GM12878 (cell line): Measurements from ENCODE around the gene SNX17. TPM values are rescaled to one million over a fixed set of nuclear protein-coding genes. Genes with fewer than 3 reads are reported as not detected.
A peak's percentile ranks its signal among the peaks of the same experiment; 100 is the strongest.

Source experiments
- ATAC-seq: fragments of 200-7000 bp; cut with Tn5 transposase; 3 replicates; pipeline ENCODE4 v1.9.1; 2020; ENCODE audit warnings: mild to moderate bottlenecking, moderate library complexity
- BruUV-seq: library from RNA; stranded (reverse); fragments of 400-500 nt; replicated peaks from 2 replicates; lab custom pipeline; 2021; lab: Mats Ljungman, UMichigan
- CTCF ChIA-PET: fragments of 300-600 bp; sonication (Branson Sonifier 250); formaldehyde crosslinking; extraction: SDS; loops from one replicate; lab custom pipeline; 2021; ENCODE audit warnings: inconsistent platforms; lab: Yijun Ruan, JAX
- POLR2A ChIA-PET: fragments of 350-600 bp; formaldehyde crosslinking; extraction: SDS; loops from one replicate; lab custom pipeline; 2021; ENCODE audit warnings: inconsistent platforms; lab: Charles Lee
- RAD21 ChIA-PET: fragments of 300-600 bp; sonication (Branson Sonifier 250); formaldehyde crosslinking; loops from one replicate; lab custom pipeline; 2023; ENCODE audit warnings: antibody characterized with exemption; ENCODE audit not compliant: unreplicated experiment; lab: Charles Lee
- SMC1A ChIA-PET: fragments of 300-600 bp; sonication (Branson Sonifier 250); formaldehyde crosslinking; loops from one replicate; lab custom pipeline; 2023; ENCODE audit not compliant: unreplicated experiment, uncharacterized antibody; lab: Charles Lee
- DNase-seq: peaks from one replicate; pipeline ENCODE4 v3.0.0-alpha.2; 2011; ENCODE audit warnings: low read depth, low spot score
- FAIRE-seq: peaks from 3 replicates; lab custom pipeline; 2011; peaks lifted over from hg19 to GRCh38; lab: Jason Lieb, UNC
- H2AFZ ChIP-seq: 2 replicates; pipeline ENCODE4 v1.6.0; 2011; ENCODE audit warnings: low read depth, low read length, control low read depth; ENCODE audit not compliant: control insufficient read depth
- H3K27ac ChIP-seq: 2 replicates; pipeline ENCODE4 v1.5.1; 2011; ENCODE audit warnings: control low read depth; ENCODE audit not compliant: control insufficient read depth, insufficient read depth
- H3K27me3 ChIP-seq, 2 experiments: replicated peaks in 1 of 2; 2 replicates each; pipeline versions ENCODE4 v1.6.0 to v1.6.1; 2011; ENCODE audit warnings: low read length in 1 of 2; ENCODE audit not compliant: control insufficient read depth in 2 of 2, insufficient read depth in 2 of 2
- H3K36me3 ChIP-seq, 2 experiments: 2 replicates each; pipeline ENCODE4 v1.5.1; 2011; ENCODE audit warnings: low read length in 1 of 2; ENCODE audit not compliant: control insufficient read depth in 2 of 2, insufficient read depth in 2 of 2
- H3K4me1 ChIP-seq: 2 replicates; pipeline ENCODE4 v1.6.1; 2011; ENCODE audit warnings: mild to moderate bottlenecking, low read length, moderate library complexity, mixed read lengths; ENCODE audit not compliant: control insufficient read depth, insufficient read depth
- H3K4me2 ChIP-seq: 2 replicates; pipeline ENCODE4 v1.6.0; 2011; ENCODE audit warnings: control low read depth; ENCODE audit not compliant: control insufficient read depth, insufficient read depth
- H3K4me3 ChIP-seq: fragments of 200-600 bp; sonication (generic); 2 replicates; pipeline ENCODE4 v1.5.1; 2016
- H3K79me2 ChIP-seq: 2 replicates; pipeline ENCODE4 v1.6.0; 2011; ENCODE audit warnings: low read length; ENCODE audit not compliant: control insufficient read depth, insufficient read depth
- H3K9ac ChIP-seq: 2 replicates; pipeline ENCODE4 v1.8.0; 2011; ENCODE audit warnings: low read length, control low read depth, mixed read lengths; ENCODE audit not compliant: control insufficient read depth, insufficient read depth
- H3K9me3 ChIP-seq: replicated peaks from 3 replicates; pipeline ENCODE4 v1.5.1; 2011; ENCODE audit warnings: mild to moderate bottlenecking, low read length; ENCODE audit not compliant: control insufficient read depth, insufficient read depth
- H4K20me1 ChIP-seq: 2 replicates; pipeline ENCODE4 v1.6.0; 2011; ENCODE audit not compliant: control insufficient read depth, insufficient read depth
- ATF7 ChIP-seq: fragments of 450-650 bp; IDR thresholded peaks from 2 replicates; pipeline ENCODE4 v1.6.1; 2016; ENCODE audit warnings: low read depth, mild to moderate bottlenecking
- CHD4 ChIP-seq: fragments of 200-600 bp; sonication (generic); IDR thresholded peaks from 2 replicates; pipeline ENCODE4 v1.6.1; 2016; ENCODE audit warnings: mild to moderate bottlenecking
- HDGF ChIP-seq: fragments of 450-650 bp; IDR thresholded peaks from 2 replicates; pipeline ENCODE4 v1.6.1; 2016; ENCODE audit warnings: antibody characterized with exemption
- NFXL1 ChIP-seq: fragments of 450-650 bp; IDR thresholded peaks from 2 replicates; pipeline ENCODE4 v1.6.1; 2017; ENCODE audit warnings: antibody characterized with exemption, mild to moderate bottlenecking, borderline replicate concordance
- SMAD5 ChIP-seq: IDR thresholded peaks from 2 replicates; pipeline ENCODE4 v1.6.1; 2016; ENCODE audit warnings: antibody characterized with exemption, low read depth
- YBX1 ChIP-seq: fragments of 450-650 bp; IDR thresholded peaks from 2 replicates; pipeline ENCODE4 v1.6.1; 2016; ENCODE audit warnings: antibody characterized with exemption
- ZBED1 ChIP-seq: IDR thresholded peaks from 2 replicates; pipeline ENCODE4 v1.6.1; 2016; ENCODE audit warnings: borderline replicate concordance
- ZNF217 ChIP-seq: fragments of 450-650 bp; IDR thresholded peaks from 2 replicates; pipeline ENCODE4 v1.6.1; 2017; ENCODE audit warnings: antibody characterized with exemption, mild to moderate bottlenecking
- WGBS: methylation state at CpG from one replicate; pipeline ENCODE4 v1.1.6; 2016; ENCODE audit warnings: low lambda C conversion rate; ENCODE audit not compliant: insufficient replicate concordance, insufficient coverage; ENCODE audit errors: missing lambda C conversion rate; 5-methylcytosine and 5-hydroxymethylcytosine counted together
- in situ Hi-C: fragments of 300-500 bp; cut with MboI; formaldehyde crosslinking; loops from 9 replicates; pipeline ENCODE4 v1.14.3; 2018; ENCODE audit warnings: mixed read lengths
- intact Hi-C: fragments of 100-400 bp; cut with micrococcal nuclease; formaldehyde crosslinking; loops from one replicate; pipeline ENCODE4 v1.14.2; 2022; ENCODE audit not compliant: unreplicated experiment
- polyA plus RNA-seq, 11 experiments: library from polyadenylated mRNA; depleted of rRNA in 4 of 11; unstranded in 6 of 11; stranded (reverse) in 5 of 11; fragments of >200 nt; fragmentation: Nextera tagmentation in 4 of 11; fragmentation: Illumina TruSeq in 1 of 11; extraction: Ambion mirVana in 4 of 11; extraction: Trizol in 1 of 11; gene quantifications; 1 replicate in 1 of 11; 2 replicates in 10 of 11; pipeline versions ENCODE4 v1.2.1 to v1.2.3, GENCODE V29; 2011 to 2016; ENCODE audit warnings: inconsistent platforms in 2 of 11, missing spikeins in 2 of 11, low read depth in 1 of 11
- total RNA-seq, 4 experiments: library from RNA; depleted of rRNA in 3 of 4; stranded (reverse); fragments of >200 nt in 3 of 4; fragmentation: Illumina TruSeq in 1 of 4; extraction: Trizol in 1 of 4; gene quantifications; 2 replicates each; pipeline versions ENCODE4 v1.2.1 to v1.2.3, GENCODE V29; 2013 to 2021
- TF ChIP-seq, protein P1 (sequence below): fragments of 450-650 bp; formaldehyde crosslinking; IDR thresholded peaks from 2 replicates; pipeline ENCODE4 v1.4.0; 2020; ENCODE audit warnings: mild to moderate bottlenecking, moderate library complexity
- TF ChIP-seq, protein P2 (sequence below): IDR thresholded peaks from 2 replicates; pipeline ENCODE4 v1.6.1; 2012; ENCODE audit warnings: improper control_type of control experiment, low read depth, low read length; ENCODE audit not compliant: insufficient replicate concordance

SNX17 gene
- total and polyA plus RNA-seq, 10 of the 15 experiments (the other 5 are each of a cell fraction or from before 2014, with no cell fraction given), result 6.5 to 116 (median 84.4) TPM

DNA sequence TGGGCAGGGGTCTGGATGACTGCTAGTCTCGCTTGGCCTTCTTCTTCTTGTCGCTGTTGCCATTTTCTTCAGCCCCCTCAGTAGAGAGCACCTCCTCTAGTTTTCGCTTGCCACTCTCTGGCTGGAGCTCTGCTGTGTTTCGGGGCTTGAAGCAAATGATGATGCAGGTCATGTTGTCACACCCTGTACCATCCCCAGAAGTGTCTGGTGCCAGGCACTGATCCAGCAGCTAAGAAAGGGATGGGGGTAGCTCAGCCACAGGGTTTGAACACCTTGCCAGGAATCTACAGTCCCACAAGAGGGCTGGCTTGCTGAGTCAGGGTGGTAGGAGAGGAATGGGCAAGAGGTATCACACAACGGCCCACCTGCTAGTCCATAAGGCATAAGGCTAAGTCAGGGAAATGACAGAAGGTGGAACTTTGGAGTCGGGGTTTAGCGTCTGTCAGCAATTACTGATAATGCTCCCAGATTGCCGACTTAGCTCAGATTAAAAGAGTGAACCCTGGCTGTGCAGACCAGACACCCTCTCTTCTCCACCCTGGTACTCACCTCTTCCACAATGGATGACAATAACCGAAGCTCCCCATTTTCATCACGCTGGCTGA lies 11.3 kb downstream of the SNX17 start:
- H3K4me3 ChIP-seq, result no peak overlapping the region
- TF ChIP-seq NFXL1, result no peak
- no peak for TF ChIP-seq YBX1
- TF ChIP-seq CHD4, result no peak
- no peak for TF ChIP-seq HDGF
- TF ChIP-seq, protein P1, sequence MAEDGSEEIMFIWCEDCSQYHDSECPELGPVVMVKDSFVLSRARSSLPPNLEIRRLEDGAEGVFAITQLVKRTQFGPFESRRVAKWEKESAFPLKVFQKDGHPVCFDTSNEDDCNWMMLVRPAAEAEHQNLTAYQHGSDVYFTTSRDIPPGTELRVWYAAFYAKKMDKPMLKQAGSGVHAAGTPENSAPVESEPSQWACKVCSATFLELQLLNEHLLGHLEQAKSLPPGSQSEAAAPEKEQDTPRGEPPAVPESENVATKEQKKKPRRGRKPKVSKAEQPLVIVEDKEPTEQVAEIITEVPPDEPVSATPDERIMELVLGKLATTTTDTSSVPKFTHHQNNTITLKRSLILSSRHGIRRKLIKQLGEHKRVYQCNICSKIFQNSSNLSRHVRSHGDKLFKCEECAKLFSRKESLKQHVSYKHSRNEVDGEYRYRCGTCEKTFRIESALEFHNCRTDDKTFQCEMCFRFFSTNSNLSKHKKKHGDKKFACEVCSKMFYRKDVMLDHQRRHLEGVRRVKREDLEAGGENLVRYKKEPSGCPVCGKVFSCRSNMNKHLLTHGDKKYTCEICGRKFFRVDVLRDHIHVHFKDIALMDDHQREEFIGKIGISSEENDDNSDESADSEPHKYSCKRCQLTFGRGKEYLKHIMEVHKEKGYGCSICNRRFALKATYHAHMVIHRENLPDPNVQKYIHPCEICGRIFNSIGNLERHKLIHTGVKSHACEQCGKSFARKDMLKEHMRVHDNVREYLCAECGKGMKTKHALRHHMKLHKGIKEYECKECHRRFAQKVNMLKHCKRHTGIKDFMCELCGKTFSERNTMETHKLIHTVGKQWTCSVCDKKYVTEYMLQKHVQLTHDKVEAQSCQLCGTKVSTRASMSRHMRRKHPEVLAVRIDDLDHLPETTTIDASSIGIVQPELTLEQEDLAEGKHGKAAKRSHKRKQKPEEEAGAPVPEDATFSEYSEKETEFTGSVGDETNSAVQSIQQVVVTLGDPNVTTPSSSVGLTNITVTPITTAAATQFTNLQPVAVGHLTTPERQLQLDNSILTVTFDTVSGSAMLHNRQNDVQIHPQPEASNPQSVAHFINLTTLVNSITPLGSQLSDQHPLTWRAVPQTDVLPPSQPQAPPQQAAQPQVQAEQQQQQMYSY (CRISPR knock-in tag), result no peak
- no peak for TF ChIP-seq ZBED1
- TF ChIP-seq, protein P2, sequence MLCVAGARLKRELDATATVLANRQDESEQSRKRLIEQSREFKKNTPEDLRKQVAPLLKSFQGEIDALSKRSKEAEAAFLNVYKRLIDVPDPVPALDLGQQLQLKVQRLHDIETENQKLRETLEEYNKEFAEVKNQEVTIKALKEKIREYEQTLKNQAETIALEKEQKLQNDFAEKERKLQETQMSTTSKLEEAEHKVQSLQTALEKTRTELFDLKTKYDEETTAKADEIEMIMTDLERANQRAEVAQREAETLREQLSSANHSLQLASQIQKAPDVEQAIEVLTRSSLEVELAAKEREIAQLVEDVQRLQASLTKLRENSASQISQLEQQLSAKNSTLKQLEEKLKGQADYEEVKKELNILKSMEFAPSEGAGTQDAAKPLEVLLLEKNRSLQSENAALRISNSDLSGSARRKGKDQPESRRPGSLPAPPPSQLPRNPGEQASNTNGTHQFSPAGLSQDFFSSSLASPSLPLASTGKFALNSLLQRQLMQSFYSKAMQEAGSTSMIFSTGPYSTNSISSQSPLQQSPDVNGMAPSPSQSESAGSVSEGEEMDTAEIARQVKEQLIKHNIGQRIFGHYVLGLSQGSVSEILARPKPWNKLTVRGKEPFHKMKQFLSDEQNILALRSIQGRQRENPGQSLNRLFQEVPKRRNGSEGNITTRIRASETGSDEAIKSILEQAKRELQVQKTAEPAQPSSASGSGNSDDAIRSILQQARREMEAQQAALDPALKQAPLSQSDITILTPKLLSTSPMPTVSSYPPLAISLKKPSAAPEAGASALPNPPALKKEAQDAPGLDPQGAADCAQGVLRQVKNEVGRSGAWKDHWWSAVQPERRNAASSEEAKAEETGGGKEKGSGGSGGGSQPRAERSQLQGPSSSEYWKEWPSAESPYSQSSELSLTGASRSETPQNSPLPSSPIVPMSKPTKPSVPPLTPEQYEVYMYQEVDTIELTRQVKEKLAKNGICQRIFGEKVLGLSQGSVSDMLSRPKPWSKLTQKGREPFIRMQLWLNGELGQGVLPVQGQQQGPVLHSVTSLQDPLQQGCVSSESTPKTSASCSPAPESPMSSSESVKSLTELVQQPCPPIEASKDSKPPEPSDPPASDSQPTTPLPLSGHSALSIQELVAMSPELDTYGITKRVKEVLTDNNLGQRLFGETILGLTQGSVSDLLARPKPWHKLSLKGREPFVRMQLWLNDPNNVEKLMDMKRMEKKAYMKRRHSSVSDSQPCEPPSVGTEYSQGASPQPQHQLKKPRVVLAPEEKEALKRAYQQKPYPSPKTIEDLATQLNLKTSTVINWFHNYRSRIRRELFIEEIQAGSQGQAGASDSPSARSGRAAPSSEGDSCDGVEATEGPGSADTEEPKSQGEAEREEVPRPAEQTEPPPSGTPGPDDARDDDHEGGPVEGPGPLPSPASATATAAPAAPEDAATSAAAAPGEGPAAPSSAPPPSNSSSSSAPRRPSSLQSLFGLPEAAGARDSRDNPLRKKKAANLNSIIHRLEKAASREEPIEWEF, result no peak
- TF ChIP-seq ATF7, result no peak
- TF ChIP-seq SMAD5, result no peak
- TF ChIP-seq ZNF217, result no peak
- TF ChIP-seq, all 136 proteins: peak for 0
- WGBS, result 97% methylated on average over 10 of the region's 10 CpGs
- Histone ChIP-seq H3K9me3 (no peaks in the 10 kb centered on the region), H3K27ac (no peak overlapping the region), H3K9ac (no peak overlapping the region), H3K27me3 (no peaks in the 10 kb centered on the region), H4K20me1 (no peaks in the 10 kb centered on the region; the same call in 1 of the 2 replicates), H3K4me1 (peaks cover 9% of the 10 kb centered on the region; the same call in 1 of the 2 replicates), H3K79me2 (peaks cover 15% of the 10 kb centered on the region), H3K36me3 (peaks cover 39 to 43% of the 10 kb centered on the region in 2 experiments), H3K4me2 (no peak overlapping the region), H2AFZ (no peak overlapping the region)
- no peak for FAIRE-seq
- SMC1A ChIA-PET, result interaction anchor here (1.2 to 3.1 kb wide), 3 partner anchors 10 to 49 kb away, joined by 3 to 9 read pairs (median 3); no protein-coding TSS in a partner anchor
- in situ Hi-C loops, result no loop called here
- POLR2A ChIA-PET, result interaction anchor here (0.5 to 2.8 kb wide), 5 partner anchors 10 to 1403 kb away, joined by 3 to 23 read pairs (median 10); partner anchors contain the start of genes NRBP1 and PPM1G
- DNase-seq, result no peak
- TSS peak; percentile 69 for BruUV-seq
- RAD21 ChIA-PET, result no interaction called here
- ATAC-seq, result no peak
- intact Hi-C loops, result no loop called here
- CTCF ChIA-PET, result interaction anchor here (0.7 kb wide), 1 partner anchor 49 kb away, joined by 3 read pairs; no protein-coding TSS in a partner anchor
